HEK293 (cell line): Measurements from ENCODE around the gene WASL.

Experiments used
- CTCF ChIA-PET: fragments of 350-600 bp; formaldehyde crosslinking; extraction: SDS; loops from one replicate; lab custom pipeline; 2021; ENCODE audit warnings: antibody characterized with exemption; lab: Yijun Ruan, JAX
- POLR2A ChIA-PET: fragments of 300-600 bp; formaldehyde crosslinking; extraction: SDS; loops from one replicate; lab custom pipeline; 2020; ENCODE audit warnings: antibody characterized with exemption, inconsistent platforms; lab: Yijun Ruan, JAX
- H3K27ac ChIP-seq: fragments of 200-500 bp; sonication (Bioruptor generic); 2 replicates; pipeline ENCODE4 v1.5.1; 2014; ENCODE audit warnings: low read depth, low read length, control low read depth, inconsistent platforms; ENCODE audit errors: extremely low read depth
- H3K36me3 ChIP-seq, 2 experiments: fragments of 200-500 bp in 1 of 2; sonication (Bioruptor generic) in 1 of 2; 1 replicate in 1 of 2; 2 replicates in 1 of 2; pipeline ENCODE4 v1.5.1; 2014 to 2017; ENCODE audit warnings: inconsistent platforms in 2 of 2, low read length in 2 of 2; ENCODE audit not compliant: control insufficient read depth in 2 of 2, insufficient read depth in 1 of 2
- H3K4me1 ChIP-seq: fragments of 200-500 bp; sonication (Bioruptor generic); 2 replicates; pipeline ENCODE4 v1.5.1; 2014; ENCODE audit warnings: mild to moderate bottlenecking, low read length, inconsistent platforms; ENCODE audit not compliant: control insufficient read depth, insufficient read depth
- H3K4me3 ChIP-seq: 2 replicates; pipeline ENCODE4 v1.5.1; 2011; ENCODE audit warnings: low read depth, mild to moderate bottlenecking, control low read depth, low read length, moderate library complexity
- H3K9me3 ChIP-seq: fragments of 200-500 bp; sonication (Bioruptor generic); 2 replicates; pipeline ENCODE4 v1.5.1; 2014; ENCODE audit warnings: low read depth, low read length, inconsistent platforms; ENCODE audit not compliant: control insufficient read depth, insufficient read depth
- IKZF3 ChIP-seq: fragments of 450-650 bp; IDR thresholded peaks from 2 replicates; pipeline ENCODE4 v1.5.0; 2018; ENCODE audit warnings: missing biosample characterization, mild to moderate bottlenecking, missing genetic modification characterization, moderate library complexity
- MYNN ChIP-seq: fragments of 450-650 bp; formaldehyde crosslinking; IDR thresholded peaks from 2 replicates; pipeline ENCODE4 v1.5.1; 2016; ENCODE audit warnings: missing biosample characterization, missing genetic modification characterization, borderline replicate concordance
- PRDM1 ChIP-seq: fragments of 450-650 bp; formaldehyde crosslinking; IDR thresholded peaks from 2 replicates; pipeline ENCODE4; 2016; ENCODE audit warnings: missing biosample characterization, missing genetic modification characterization
- TRIM28 ChIP-seq: IDR thresholded peaks from 2 replicates; pipeline ENCODE4 v1.6.1; 2011; ENCODE audit warnings: low read length, control low read depth, borderline replicate concordance
- WT1 ChIP-seq: fragments of 450-650 bp; formaldehyde crosslinking; IDR thresholded peaks from 2 replicates; pipeline ENCODE4 v1.5.1; 2016; ENCODE audit warnings: missing biosample characterization, missing genetic modification characterization
- ZBTB21 ChIP-seq: fragments of 450-650 bp; formaldehyde crosslinking; IDR thresholded peaks from 2 replicates; pipeline ENCODE4 v1.5.1; 2017; ENCODE audit warnings: missing biosample characterization, missing genetic modification characterization
- ZNF157 ChIP-seq: fragments of 450-650 bp; formaldehyde crosslinking; IDR thresholded peaks from 2 replicates; pipeline ENCODE4 v1.5.1; 2016; ENCODE audit warnings: missing biosample characterization, missing genetic modification characterization
- ZNF16 ChIP-seq: fragments of 450-650 bp; formaldehyde crosslinking; IDR thresholded peaks from 2 replicates; pipeline ENCODE4 v1.5.1; 2016; ENCODE audit warnings: low read depth, missing biosample characterization, missing genetic modification characterization
- ZNF211 ChIP-seq: fragments of 450-650 bp; formaldehyde crosslinking; IDR thresholded peaks from 2 replicates; pipeline ENCODE4 v1.5.1; 2016; ENCODE audit warnings: low read depth, missing biosample characterization, missing genetic modification characterization
- ZNF292 ChIP-seq: fragments of 450-650 bp; formaldehyde crosslinking; IDR thresholded peaks from 2 replicates; pipeline ENCODE4 v1.5.1; 2016; ENCODE audit warnings: low read depth, missing biosample characterization, missing genetic modification characterization, borderline replicate concordance
- ZNF362 ChIP-seq: fragments of 450-650 bp; formaldehyde crosslinking; IDR thresholded peaks from 2 replicates; pipeline ENCODE4 v1.5.1; 2016; ENCODE audit warnings: missing biosample characterization, missing genetic modification characterization
- ZNF501 ChIP-seq: fragments of 450-650 bp; formaldehyde crosslinking; IDR thresholded peaks from 2 replicates; pipeline ENCODE4 v1.5.1; 2016; ENCODE audit warnings: missing biosample characterization, missing genetic modification characterization
- ZNF521 ChIP-seq: fragments of 450-650 bp; formaldehyde crosslinking; IDR thresholded peaks from 2 replicates; pipeline ENCODE4 v1.5.1; 2017; ENCODE audit warnings: missing biosample characterization, mild to moderate bottlenecking, missing genetic modification characterization
- ZNF621 ChIP-seq: fragments of 450-650 bp; formaldehyde crosslinking; IDR thresholded peaks from 2 replicates; pipeline ENCODE4 v1.5.1; 2017; ENCODE audit warnings: missing biosample characterization, missing genetic modification characterization
- ZNF664 ChIP-seq: fragments of 450-650 bp; formaldehyde crosslinking; IDR thresholded peaks from 2 replicates; pipeline ENCODE4 v1.5.1; 2016; ENCODE audit warnings: missing biosample characterization, missing genetic modification characterization
- ZNF747 ChIP-seq: fragments of 450-650 bp; formaldehyde crosslinking; IDR thresholded peaks from 2 replicates; pipeline ENCODE4 v1.5.1; 2016; ENCODE audit warnings: missing biosample characterization, missing genetic modification characterization
- TF ChIP-seq, protein P1 (sequence below): IDR thresholded peaks from 2 replicates; pipeline ENCODE4 v1.6.1; 2011; ENCODE audit warnings: mild to moderate bottlenecking, low read depth, low read length, borderline replicate concordance
- TF ChIP-seq, protein P2 (sequence below): fragments of 450-650 bp; formaldehyde crosslinking; IDR thresholded peaks from 2 replicates; pipeline ENCODE4 v1.5.1; 2016; ENCODE audit warnings: missing biosample characterization, missing genetic modification characterization
- TF ChIP-seq, protein P3 (sequence below): fragments of 450-650 bp; formaldehyde crosslinking; IDR thresholded peaks from 2 replicates; pipeline ENCODE4 v1.5.1; 2016; ENCODE audit warnings: missing biosample characterization, missing genetic modification characterization, low read depth
- TF ChIP-seq, protein P4 (sequence below): fragments of 450-650 bp; formaldehyde crosslinking; IDR thresholded peaks from 2 replicates; pipeline ENCODE4 v1.5.1; 2016; ENCODE audit warnings: missing biosample characterization, missing genetic modification characterization
- TF ChIP-seq, protein P5 (sequence below): fragments of 450-650 bp; formaldehyde crosslinking; IDR thresholded peaks from 2 replicates; pipeline ENCODE4 v1.5.1; 2016; ENCODE audit warnings: missing biosample characterization, missing genetic modification characterization, low read depth

The WASL gene

DNA sequence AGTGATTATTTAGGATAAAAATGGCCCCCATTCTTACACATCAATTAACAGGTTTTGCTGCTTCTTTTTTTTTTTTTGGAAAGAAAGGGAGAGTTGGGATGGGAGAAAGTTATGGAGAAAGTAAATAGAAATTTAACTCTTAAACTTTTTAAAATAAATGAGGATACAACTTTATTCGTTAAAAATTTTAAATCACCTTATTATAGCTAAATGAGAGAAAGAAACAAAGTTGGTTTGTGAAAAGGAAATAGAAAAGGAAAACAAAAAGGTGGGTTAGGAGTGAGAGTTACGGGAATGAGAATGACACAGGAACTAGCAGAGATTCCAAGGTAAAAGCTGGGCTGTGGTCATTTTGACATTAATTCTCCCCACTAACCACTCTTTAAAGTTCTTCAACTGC, 58.3 kb downstream of the WASL start:
- peak; percentile 92 for TF ChIP-seq PRDM1
- no peak for TF ChIP-seq ZNF362 (tag by site-specific recombination)
- no peak for TF ChIP-seq ZNF211 (tag by site-specific recombination)
- TF ChIP-seq, protein P1, sequence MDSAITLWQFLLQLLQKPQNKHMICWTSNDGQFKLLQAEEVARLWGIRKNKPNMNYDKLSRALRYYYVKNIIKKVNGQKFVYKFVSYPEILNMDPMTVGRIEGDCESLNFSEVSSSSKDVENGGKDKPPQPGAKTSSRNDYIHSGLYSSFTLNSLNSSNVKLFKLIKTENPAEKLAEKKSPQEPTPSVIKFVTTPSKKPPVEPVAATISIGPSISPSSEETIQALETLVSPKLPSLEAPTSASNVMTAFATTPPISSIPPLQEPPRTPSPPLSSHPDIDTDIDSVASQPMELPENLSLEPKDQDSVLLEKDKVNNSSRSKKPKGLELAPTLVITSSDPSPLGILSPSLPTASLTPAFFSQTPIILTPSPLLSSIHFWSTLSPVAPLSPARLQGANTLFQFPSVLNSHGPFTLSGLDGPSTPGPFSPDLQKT, result no peak
- TF ChIP-seq ZNF664 (tag by site-specific recombination), result no peak
- H3K36me3 ChIP-seq, result peaks cover 20 to 44% of the 10 kb centered on the region in 2 experiments
- H3K4me1 ChIP-seq, result no peaks in the 10 kb centered on the region
- CTCF ChIA-PET, result interaction anchor here (0.6 to 4.1 kb wide), 8 partner anchors 8 to 182 kb away, joined by 3 to 17 read pairs (median 6); no protein-coding TSS in a partner anchor
- no peak overlapping the region for H3K4me3 ChIP-seq
- POLR2A ChIA-PET, result no interaction called here
- no peak overlapping the region for H3K27ac ChIP-seq
- H3K9me3 ChIP-seq, result no peaks in the 10 kb centered on the region

DNA sequence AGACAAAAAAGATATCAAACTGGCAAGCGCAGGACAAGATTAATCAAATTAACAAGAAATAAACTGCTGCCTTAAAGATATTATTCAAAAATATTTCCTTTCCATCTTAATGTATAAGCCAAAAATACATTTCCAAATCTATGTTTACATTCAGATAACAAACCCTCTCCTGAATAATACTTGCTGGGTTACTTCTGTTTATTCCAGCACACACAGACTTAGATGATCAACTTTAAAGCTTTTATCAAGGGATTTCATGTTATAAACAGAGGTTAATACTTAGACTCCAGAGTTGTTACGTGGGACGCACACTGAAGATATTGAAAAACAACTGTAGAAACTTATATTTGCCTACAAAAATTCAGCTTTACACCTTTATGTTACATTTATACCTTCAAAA, 59.6 kb downstream of the WASL start:
- Histone ChIP-seq H3K9me3 (no peaks in the 10 kb centered on the region), H3K27ac (no peak overlapping the region), H3K4me1 (no peaks in the 10 kb centered on the region), H3K36me3 (peaks cover 14 to 35% of the 10 kb centered on the region in 2 experiments), H3K4me3 (no peak overlapping the region)
- CTCF ChIA-PET, result interaction anchor here (0.8 to 4.1 kb wide), 4 partner anchors 12 to 108 kb away, joined by 3 to 17 read pairs (median 4); no protein-coding TSS in a partner anchor
- TF ChIP-seq ZNF521 (no peak), ZNF16 (tag by site-specific recombination) (no peak), WT1 (no peak), IKZF3 (no peak), ZBTB21 (tag by site-specific recombination) (no peak), TRIM28 (no peak), ZNF747 (tag by site-specific recombination) (no peak), ZNF501 (no peak), ZNF621 (no peak), MYNN (tag by site-specific recombination) (no peak), ZNF157 (no peak), ZNF292 (tag by site-specific recombination) (no peak)
- TF ChIP-seq, protein P2, sequence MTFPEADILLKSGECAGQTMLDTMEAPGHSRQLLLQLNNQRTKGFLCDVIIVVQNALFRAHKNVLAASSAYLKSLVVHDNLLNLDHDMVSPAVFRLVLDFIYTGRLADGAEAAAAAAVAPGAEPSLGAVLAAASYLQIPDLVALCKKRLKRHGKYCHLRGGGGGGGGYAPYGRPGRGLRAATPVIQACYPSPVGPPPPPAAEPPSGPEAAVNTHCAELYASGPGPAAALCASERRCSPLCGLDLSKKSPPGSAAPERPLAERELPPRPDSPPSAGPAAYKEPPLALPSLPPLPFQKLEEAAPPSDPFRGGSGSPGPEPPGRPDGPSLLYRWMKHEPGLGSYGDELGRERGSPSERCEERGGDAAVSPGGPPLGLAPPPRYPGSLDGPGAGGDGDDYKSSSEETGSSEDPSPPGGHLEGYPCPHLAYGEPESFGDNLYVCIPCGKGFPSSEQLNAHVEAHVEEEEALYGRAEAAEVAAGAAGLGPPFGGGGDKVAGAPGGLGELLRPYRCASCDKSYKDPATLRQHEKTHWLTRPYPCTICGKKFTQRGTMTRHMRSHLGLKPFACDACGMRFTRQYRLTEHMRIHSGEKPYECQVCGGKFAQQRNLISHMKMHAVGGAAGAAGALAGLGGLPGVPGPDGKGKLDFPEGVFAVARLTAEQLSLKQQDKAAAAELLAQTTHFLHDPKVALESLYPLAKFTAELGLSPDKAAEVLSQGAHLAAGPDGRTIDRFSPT (tag by site-specific recombination), result no peak
- TF ChIP-seq, protein P3, sequence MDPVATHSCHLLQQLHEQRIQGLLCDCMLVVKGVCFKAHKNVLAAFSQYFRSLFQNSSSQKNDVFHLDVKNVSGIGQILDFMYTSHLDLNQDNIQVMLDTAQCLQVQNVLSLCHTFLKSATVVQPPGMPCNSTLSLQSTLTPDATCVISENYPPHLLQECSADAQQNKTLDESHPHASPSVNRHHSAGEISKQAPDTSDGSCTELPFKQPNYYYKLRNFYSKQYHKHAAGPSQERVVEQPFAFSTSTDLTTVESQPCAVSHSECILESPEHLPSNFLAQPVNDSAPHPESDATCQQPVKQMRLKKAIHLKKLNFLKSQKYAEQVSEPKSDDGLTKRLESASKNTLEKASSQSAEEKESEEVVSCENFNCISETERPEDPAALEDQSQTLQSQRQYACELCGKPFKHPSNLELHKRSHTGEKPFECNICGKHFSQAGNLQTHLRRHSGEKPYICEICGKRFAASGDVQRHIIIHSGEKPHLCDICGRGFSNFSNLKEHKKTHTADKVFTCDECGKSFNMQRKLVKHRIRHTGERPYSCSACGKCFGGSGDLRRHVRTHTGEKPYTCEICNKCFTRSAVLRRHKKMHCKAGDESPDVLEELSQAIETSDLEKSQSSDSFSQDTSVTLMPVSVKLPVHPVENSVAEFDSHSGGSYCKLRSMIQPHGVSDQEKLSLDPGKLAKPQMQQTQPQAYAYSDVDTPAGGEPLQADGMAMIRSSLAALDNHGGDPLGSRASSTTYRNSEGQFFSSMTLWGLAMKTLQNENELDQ (tag by site-specific recombination), result no peak
- TF ChIP-seq, protein P4, sequence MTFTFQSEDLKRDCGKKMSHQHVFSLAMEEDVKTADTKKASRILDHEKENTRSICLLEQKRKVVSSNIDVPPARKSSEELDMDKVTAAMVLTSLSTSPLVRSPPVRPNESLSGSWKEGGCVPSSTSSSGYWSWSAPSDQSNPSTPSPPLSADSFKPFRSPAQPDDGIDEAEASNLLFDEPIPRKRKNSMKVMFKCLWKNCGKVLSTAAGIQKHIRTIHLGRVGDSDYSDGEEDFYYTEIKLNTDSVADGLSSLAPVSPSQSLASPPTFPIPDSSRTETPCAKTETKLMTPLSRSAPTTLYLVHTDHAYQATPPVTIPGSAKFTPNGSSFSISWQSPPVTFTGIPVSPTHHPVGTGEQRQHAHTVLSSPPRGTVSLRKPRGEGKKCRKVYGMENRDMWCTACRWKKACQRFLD (tag by site-specific recombination), result no peak
- TF ChIP-seq, protein P5, sequence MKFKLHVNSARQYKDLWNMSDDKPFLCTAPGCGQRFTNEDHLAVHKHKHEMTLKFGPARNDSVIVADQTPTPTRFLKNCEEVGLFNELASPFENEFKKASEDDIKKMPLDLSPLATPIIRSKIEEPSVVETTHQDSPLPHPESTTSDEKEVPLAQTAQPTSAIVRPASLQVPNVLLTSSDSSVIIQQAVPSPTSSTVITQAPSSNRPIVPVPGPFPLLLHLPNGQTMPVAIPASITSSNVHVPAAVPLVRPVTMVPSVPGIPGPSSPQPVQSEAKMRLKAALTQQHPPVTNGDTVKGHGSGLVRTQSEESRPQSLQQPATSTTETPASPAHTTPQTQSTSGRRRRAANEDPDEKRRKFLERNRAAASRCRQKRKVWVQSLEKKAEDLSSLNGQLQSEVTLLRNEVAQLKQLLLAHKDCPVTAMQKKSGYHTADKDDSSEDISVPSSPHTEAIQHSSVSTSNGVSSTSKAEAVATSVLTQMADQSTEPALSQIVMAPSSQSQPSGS (tag by site-specific recombination), result no peak
- POLR2A ChIA-PET, result interaction anchor here (0.7 kb wide), 1 partner anchor 60 kb away, joined by 3 read pairs; the partner anchor contains the start of gene WASL
